ENCODE data around the gene SRPK2.

SRPK2 gene

DNA sequence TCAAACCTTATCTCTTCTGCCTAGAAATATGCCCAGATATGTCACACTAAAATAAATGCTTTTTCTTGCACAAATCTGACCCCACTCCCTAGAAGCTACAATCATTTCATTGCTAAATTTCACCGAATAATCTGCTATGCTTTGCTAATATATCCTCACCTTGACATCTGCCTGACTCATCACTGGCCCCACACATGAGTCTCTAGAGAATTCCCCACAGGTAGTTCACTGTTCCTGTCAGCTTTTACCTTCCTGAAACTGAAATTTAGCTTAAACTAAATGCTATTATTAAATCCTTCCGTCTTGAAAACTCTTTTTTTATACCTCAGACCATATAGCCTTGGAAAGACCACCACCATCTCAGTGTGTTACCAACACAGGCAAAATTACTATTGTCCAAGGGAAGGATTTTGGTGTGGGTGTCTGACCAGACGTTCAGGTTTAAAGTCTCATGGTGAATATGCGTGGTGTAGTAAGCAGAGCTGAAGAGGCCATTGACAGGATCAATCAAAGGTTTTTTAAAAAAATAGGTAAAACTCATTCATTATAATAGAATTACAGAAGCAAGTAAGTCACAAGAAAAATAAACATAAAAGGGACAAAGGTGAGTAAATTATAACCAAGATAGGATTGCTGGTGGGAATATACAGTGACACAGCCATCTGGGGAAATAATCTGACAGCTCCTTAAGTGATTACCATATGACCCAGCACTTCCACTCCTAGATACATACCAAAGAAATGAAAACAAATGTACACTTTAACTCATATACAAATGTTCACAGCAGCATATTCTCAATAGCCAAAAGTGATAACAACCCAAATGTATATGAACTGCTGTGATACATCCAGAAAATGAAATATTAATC is 201.2 kb downstream of the SRPK2 start:
- in situ Hi-C loops (cut with HindIII; ENCODE audit: low pct_unique_long_range_greater_than_20kb, low sequenced_read_pairs), result no loop called here
- DNase-seq (ENCODE audit: low read depth in 1 of 2, low spot score in 1 of 2), result no peak
- TF ChIP-seq JUND (IDR thresholded peaks at IDR 0.05; ENCODE audit: low read depth), result no peak

DNA sequence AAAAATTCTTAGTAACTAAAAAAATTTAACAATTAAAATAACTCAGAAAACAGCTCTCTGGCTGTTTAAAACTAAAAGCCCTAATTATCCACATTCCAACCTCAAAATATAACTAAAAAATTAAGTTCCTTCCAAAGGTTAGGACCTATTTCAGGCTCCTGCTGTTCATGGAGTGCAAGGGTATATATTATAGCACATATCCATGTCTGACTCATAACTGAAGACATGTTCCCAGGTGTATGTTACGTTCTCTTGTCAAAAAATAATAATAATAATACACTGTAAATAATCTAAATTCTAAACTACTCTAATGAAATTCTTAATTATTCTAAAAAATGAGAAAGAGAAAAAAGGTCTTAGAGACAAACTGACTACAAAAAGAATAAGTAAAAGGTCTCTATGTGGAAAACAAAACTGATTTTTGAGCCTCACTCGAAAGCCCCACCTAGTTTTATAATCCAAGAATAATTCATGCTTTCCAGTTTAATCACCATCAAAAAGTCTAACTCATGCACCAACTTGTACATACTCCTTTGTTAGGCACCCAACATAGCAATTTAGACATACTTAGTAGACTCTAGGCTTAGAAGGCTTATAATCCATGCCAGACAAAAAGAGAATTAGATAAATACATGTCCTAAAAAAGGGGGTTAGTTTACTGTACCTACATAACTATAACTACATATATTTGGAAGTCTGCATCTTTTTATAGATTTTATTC is 203.3 kb downstream of the SRPK2 start:
- DNase-seq (ENCODE audit: low read depth in 1 of 2, low spot score in 1 of 2), result no peak
- in situ Hi-C loops (cut with HindIII; ENCODE audit: low pct_unique_long_range_greater_than_20kb, low sequenced_read_pairs), result no loop called here
- no peak for TF ChIP-seq JUND (IDR thresholded peaks at IDR 0.05; ENCODE audit: low read depth)

DNA sequence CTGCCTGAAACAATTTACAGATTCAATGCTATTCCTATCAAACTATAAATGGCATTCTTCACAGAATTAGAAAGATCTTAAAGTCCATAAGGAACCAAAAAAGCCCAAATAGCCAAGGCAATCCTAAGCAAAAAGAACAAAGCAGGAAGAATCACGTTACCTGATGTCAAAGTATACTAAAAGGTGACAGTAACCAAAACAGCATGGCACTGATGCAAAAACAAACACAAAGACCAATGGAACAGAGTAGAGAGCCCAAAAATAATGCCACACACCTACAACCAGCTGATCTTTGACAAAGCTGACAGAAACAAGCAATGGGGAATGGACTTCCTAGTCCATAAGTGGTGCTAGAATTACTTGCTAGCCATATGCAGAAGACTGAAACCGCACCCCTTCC is 208.7 kb downstream of the SRPK2 start:
- no peak for DNase-seq (ENCODE audit: low read depth in 1 of 2, low spot score in 1 of 2)

DNA sequence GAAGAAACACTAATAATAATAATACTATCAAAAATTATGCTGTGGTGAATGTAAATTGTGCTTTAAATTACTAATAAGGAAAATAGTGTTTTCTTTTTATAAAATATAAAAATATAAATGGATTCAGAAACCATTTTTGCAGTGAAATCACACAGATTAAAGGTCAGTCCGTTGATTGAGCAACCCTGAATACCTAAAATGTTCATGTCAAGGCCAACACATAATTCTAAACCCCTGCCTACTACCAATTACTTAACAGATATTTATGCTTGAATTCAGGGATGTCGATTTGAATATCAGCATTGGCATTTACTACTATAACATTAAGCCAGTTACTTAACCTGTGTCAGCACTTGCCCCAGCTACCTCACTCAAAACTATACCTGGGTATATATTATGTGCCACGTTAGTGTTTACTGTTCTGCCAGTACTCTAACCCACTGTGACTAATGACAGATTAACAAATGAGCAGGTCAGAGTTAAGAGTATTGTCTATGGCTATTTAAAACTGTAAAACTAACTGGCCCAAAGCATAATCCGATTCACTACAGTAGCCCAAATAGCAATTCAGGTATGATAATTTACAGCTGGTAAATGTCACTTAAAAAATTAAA is 209.7 kb downstream of the SRPK2 start:
- in situ Hi-C loops (cut with HindIII; ENCODE audit: low pct_unique_long_range_greater_than_20kb, low sequenced_read_pairs), result no loop called here
- no peak for TF ChIP-seq JUND (IDR thresholded peaks at IDR 0.05; ENCODE audit: low read depth)
- no peak for DNase-seq (ENCODE audit: low read depth in 1 of 2, low spot score in 1 of 2)

More for the DNA sequence above, 208.7 kb downstream of the SRPK2 start:
- no peak for TF ChIP-seq JUND (IDR thresholded peaks at IDR 0.05; ENCODE audit: low read depth)
- in situ Hi-C loops (cut with HindIII; ENCODE audit: low pct_unique_long_range_greater_than_20kb, low sequenced_read_pairs), result no loop called here

GRCh38 chr7:105178177-105178576 is 210.5 kb downstream of the SRPK2 start:
- in situ Hi-C loops (cut with HindIII; ENCODE audit: low pct_unique_long_range_greater_than_20kb, low sequenced_read_pairs), result no loop called here
- DNase-seq (ENCODE audit: low read depth in 1 of 2, low spot score in 1 of 2), result no peak
- no peak for TF ChIP-seq JUND (IDR thresholded peaks at IDR 0.05; ENCODE audit: low read depth)

DNA sequence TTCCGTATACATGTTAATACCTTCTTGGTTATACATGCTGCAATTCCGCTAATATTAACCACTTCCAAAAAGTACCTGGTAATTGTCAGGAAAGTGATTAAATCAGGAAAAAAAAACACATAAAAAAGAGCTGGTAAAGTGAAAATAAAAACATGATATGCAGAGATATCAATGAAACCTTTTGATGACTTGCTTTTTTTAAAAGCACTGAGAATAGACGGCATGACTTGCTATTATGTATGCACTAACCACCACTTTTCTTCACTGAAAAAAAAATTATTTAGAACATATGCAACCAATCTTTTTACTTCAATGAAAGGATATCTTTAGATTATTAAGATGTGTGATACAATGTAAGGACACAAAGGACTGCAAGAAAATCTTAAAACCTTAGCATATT is 211.7 kb downstream of the SRPK2 start:
- TF ChIP-seq JUND (IDR thresholded peaks at IDR 0.05; ENCODE audit: low read depth), result no peak
- in situ Hi-C loops (cut with HindIII; ENCODE audit: low pct_unique_long_range_greater_than_20kb, low sequenced_read_pairs), result no loop called here
- no peak for DNase-seq (ENCODE audit: low read depth in 1 of 2, low spot score in 1 of 2)

- no peak for DNase-seq (ENCODE audit: low read depth in 1 of 2, low spot score in 1 of 2)
- TF ChIP-seq JUND (IDR thresholded peaks at IDR 0.05; ENCODE audit: low read depth), result no peak
- in situ Hi-C loops (cut with HindIII; ENCODE audit: low pct_unique_long_range_greater_than_20kb, low sequenced_read_pairs), result no loop called here
These were observed 215.1 kb downstream of the SRPK2 start for GRCh38 chr7:105173586-105173985.

- TF ChIP-seq JUND (IDR thresholded peaks at IDR 0.05; ENCODE audit: low read depth), result no peak
- in situ Hi-C loops (cut with HindIII; ENCODE audit: low pct_unique_long_range_greater_than_20kb, low sequenced_read_pairs), result no loop called here
- DNase-seq (ENCODE audit: low read depth in 1 of 2, low spot score in 1 of 2), result no peak
These were observed 224.0 kb downstream of the SRPK2 start for GRCh38 chr7:105164751-105165150.

DNA sequence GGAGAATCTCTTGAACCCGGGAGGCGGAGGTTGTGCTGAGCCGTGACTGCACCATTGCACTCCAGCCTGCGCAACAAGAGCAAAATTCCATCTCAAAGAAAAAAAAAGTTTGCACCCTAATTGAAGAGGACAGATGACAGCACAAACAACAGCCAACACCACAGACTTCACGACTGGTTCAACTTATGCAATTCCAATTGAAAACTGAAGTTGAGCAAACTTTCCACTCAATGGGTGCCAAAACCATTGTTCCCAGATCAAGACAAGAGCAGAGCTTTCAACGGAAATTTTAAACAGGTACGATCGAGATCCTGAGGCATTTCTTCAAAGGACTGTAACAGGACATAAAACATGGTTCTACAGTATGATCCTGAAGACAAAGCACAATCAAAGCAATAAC is 225.0 kb downstream of the SRPK2 start:
- in situ Hi-C loops (cut with HindIII; ENCODE audit: low pct_unique_long_range_greater_than_20kb, low sequenced_read_pairs), result no loop called here
- no peak for TF ChIP-seq JUND (IDR thresholded peaks at IDR 0.05; ENCODE audit: low read depth)
- peak in 1 of 2 experiments; percentile 1 for DNase-seq (ENCODE audit: low read depth in 1 of 2, low spot score in 1 of 2)

GRCh38 chr7:105161366-105161765 is 227.4 kb downstream of the SRPK2 start:
- in situ Hi-C loops (cut with HindIII; ENCODE audit: low pct_unique_long_range_greater_than_20kb, low sequenced_read_pairs), result no loop called here
- no peak for TF ChIP-seq JUND (IDR thresholded peaks at IDR 0.05; ENCODE audit: low read depth)
- no peak for DNase-seq (ENCODE audit: low read depth in 1 of 2, low spot score in 1 of 2)

GRCh38 chr7:105157278-105157677 is 231.4 kb downstream of the SRPK2 start:
- no peak for DNase-seq (ENCODE audit: low read depth in 1 of 2, low spot score in 1 of 2)
- in situ Hi-C loops (cut with HindIII; ENCODE audit: low pct_unique_long_range_greater_than_20kb, low sequenced_read_pairs), result no loop called here
- TF ChIP-seq JUND (IDR thresholded peaks at IDR 0.05; ENCODE audit: low read depth), result no peak

GRCh38 chr7:105156731-105157130 is 232.0 kb downstream of the SRPK2 start:
- no peak for DNase-seq (ENCODE audit: low read depth in 1 of 2, low spot score in 1 of 2)
- no peak for TF ChIP-seq JUND (IDR thresholded peaks at IDR 0.05; ENCODE audit: low read depth)
- in situ Hi-C loops (cut with HindIII; ENCODE audit: low pct_unique_long_range_greater_than_20kb, low sequenced_read_pairs), result no loop called here

DNA sequence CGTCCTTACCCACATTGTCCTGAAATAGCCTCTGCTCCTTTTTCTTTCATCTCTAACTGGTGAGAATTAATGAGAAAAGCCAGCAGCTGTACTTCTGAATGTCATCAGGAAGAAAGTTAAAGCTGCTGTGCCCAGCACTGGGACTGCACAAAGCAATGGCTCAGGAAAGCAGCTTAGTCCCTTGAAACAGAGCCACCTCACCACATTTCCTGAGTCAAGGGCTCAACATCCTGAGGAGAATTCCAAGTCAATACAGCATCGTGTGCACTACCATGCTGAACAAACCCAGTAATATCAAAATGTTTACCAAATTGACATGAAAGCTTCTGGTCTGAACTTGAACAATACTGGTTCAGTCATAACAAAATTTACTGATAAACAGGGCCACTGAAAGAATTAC is 234.6 kb downstream of the SRPK2 start:
- no peak for TF ChIP-seq JUND (IDR thresholded peaks at IDR 0.05; ENCODE audit: low read depth)
- DNase-seq (ENCODE audit: low read depth in 1 of 2, low spot score in 1 of 2), result no peak
- in situ Hi-C loops (cut with HindIII; ENCODE audit: low pct_unique_long_range_greater_than_20kb, low sequenced_read_pairs), result no loop called here
